Forelimb muscle (tissue), 1 donor: Measurements from ENCODE around the gene KCNAB2. TPM values are rescaled to one million over a fixed set of nuclear protein-coding genes. Genes with fewer than 3 reads are reported as not detected.

Experiments used
- DNase-seq: peaks from one replicate; pipeline ENCODE4 v3.0.0-alpha.2; 2013; ENCODE audit warnings: low read depth
- polyA plus RNA-seq: library from polyadenylated mRNA; unstranded; fragments of 120-200 nt; gene quantifications from one replicate; pipeline ENCODE4 v1.2.1, GENCODE V29; 2013; ENCODE audit not compliant: insufficient read length

Gene KCNAB2
- polyA plus RNA-seq, 1 donor: 4.1 TPM

GRCh38 chr1:6096243-6097116 is 50.8 kb downstream of the KCNAB2 start:
- no peak for DNase-seq

- no peak for DNase-seq
Observed at GRCh38 chr1:6097117-6097595, 51.5 kb downstream of the KCNAB2 start.

GRCh38 chr1:6097824-6098223 is 52.1 kb downstream of the KCNAB2 start:
- DNase-seq: no peak

- DNase-seq: peak; percentile 52
Observed at GRCh38 chr1:6098303-6099215, 52.9 kb downstream of the KCNAB2 start.

- DNase-seq: no peak
Observed at GRCh38 chr1:6099297-6099696, 53.6 kb downstream of the KCNAB2 start.

GRCh38 chr1:6099787-6100765 is 54.4 kb downstream of the KCNAB2 start:
- DNase-seq: no peak

- DNase-seq: no peak
Observed at GRCh38 chr1:6100861-6101783, 55.4 kb downstream of the KCNAB2 start.

- no peak for DNase-seq
Observed at GRCh38 chr1:6101826-6102531, 56.3 kb downstream of the KCNAB2 start.

GRCh38 chr1:6102532-6102845 is 56.8 kb downstream of the KCNAB2 start:
- DNase-seq: no peak

- DNase-seq: no peak
Observed at GRCh38 chr1:6103111-6103853, 57.6 kb downstream of the KCNAB2 start.

GRCh38 chr1:6103854-6104530 is 58.3 kb downstream of the KCNAB2 start:
- no peak for DNase-seq

- DNase-seq: no peak
Observed at GRCh38 chr1:6104631-6105030, 58.9 kb downstream of the KCNAB2 start.

GRCh38 chr1:6105218-6105679 is 59.6 kb downstream of the KCNAB2 start:
- DNase-seq: no peak

- no peak for DNase-seq
Observed at GRCh38 chr1:6105763-6106162, 60.1 kb downstream of the KCNAB2 start.

- DNase-seq: no peak
Observed at GRCh38 chr1:6106321-6106731, 60.6 kb downstream of the KCNAB2 start.

- no peak for DNase-seq
Observed at GRCh38 chr1:6106977-6107376, 61.3 kb downstream of the KCNAB2 start.

- DNase-seq: no peak
Observed at GRCh38 chr1:6107409-6108356, 62.0 kb downstream of the KCNAB2 start.
